WTC11 (cell line): Measurements from ENCODE around the gene MYL10. TPM values are rescaled to one million over a fixed set of nuclear protein-coding genes. Genes with fewer than 3 reads are reported as not detected.

Experiments
- ATAC-seq: fragments of 200-7000 bp; cut with Tn5 transposase; 2 replicates; pipeline ENCODE4 v1.10.0; 2021; ENCODE audit warnings: mild to moderate bottlenecking, moderate library complexity
- CTCF ChIA-PET: fragments of 300-600 bp; sonication (Branson Sonifier 250); formaldehyde crosslinking; loops from one replicate; lab custom pipeline; 2021; ENCODE audit warnings: antibody characterized with exemption; lab: Charles Lee
- POLR2A ChIA-PET: fragments of 350-600 bp; sonication (Branson Sonifier 250); formaldehyde crosslinking; loops from one replicate; lab custom pipeline; 2021; ENCODE audit warnings: antibody characterized with exemption; lab: Charles Lee
- DNase-seq: peaks from one replicate; pipeline ENCODE4 v3.0.0; 2021; ENCODE audit warnings: low spot score
- H3K27ac Mint-ChIP-seq: 2 replicates; pipeline ENCODE4 v1.8.0; 2021; ENCODE audit warnings: mixed read lengths
- H3K27me3 Mint-ChIP-seq: 2 replicates; pipeline ENCODE4 v1.8.0; 2021; ENCODE audit warnings: low read depth, mild to moderate bottlenecking, moderate library complexity, mixed read lengths
- H3K36me3 Mint-ChIP-seq: 2 replicates; pipeline ENCODE4 v1.8.0; 2021; ENCODE audit warnings: mixed read lengths
- H3K4me1 Mint-ChIP-seq: 2 replicates; pipeline ENCODE4 v1.8.0; 2022; ENCODE audit warnings: mixed read lengths
- H3K4me3 Mint-ChIP-seq: 2 replicates; pipeline ENCODE4 v1.8.0; 2021; ENCODE audit warnings: mild to moderate bottlenecking, moderate library complexity, mixed read lengths
- H3K9me3 Mint-ChIP-seq: 2 replicates; pipeline ENCODE4 v1.8.0; 2021; ENCODE audit warnings: mixed read lengths
- ATF1 ChIP-seq: sonication (generic); formaldehyde crosslinking; IDR thresholded peaks from 2 replicates; pipeline ENCODE4 v1.8.1; 2023; ENCODE audit warnings: mild to moderate bottlenecking, moderate library complexity, missing genetic modification reagents
- ELF4 ChIP-seq: sonication (generic); formaldehyde crosslinking; IDR thresholded peaks from 2 replicates; pipeline ENCODE4 v1.8.1; 2022; ENCODE audit warnings: low read depth, mild to moderate bottlenecking, moderate library complexity, missing genetic modification reagents
- HMGA2 ChIP-seq: fragments of 250-450 bp; sonication (Bioruptor Pico); IDR thresholded peaks from 2 replicates; pipeline ENCODE4 v1.4.0; 2021; ENCODE audit warnings: mild to moderate bottlenecking, moderate library complexity
- JAZF1 ChIP-seq: fragments of 250-450 bp; sonication (Bioruptor Pico); IDR thresholded peaks from 2 replicates; pipeline ENCODE4 v1.9.0; 2021; ENCODE audit warnings: moderate library complexity, mild to moderate bottlenecking, inconsistent platforms
- MXD4 ChIP-seq: fragments of 250-450 bp; sonication (Bioruptor Pico); IDR thresholded peaks from 2 replicates; pipeline ENCODE4 v1.8.0; 2021; ENCODE audit warnings: mild to moderate bottlenecking, moderate library complexity, borderline replicate concordance
- NFE2L1 ChIP-seq: sonication (generic); formaldehyde crosslinking; IDR thresholded peaks from 2 replicates; pipeline ENCODE4 v1.8.1; 2023; ENCODE audit warnings: missing genetic modification reagents
- NR1H2 ChIP-seq: sonication (generic); formaldehyde crosslinking; IDR thresholded peaks from 2 replicates; pipeline ENCODE4 v1.9.0; 2021; ENCODE audit warnings: mild to moderate bottlenecking, moderate library complexity, missing genetic modification reagents
- OVOL2 ChIP-seq: fragments of 250-450 bp; sonication (Bioruptor Pico); IDR thresholded peaks from 2 replicates; pipeline ENCODE4 v1.9.0; 2021; ENCODE audit warnings: mild to moderate bottlenecking, borderline replicate concordance
- RORB ChIP-seq: fragments of 250-450 bp; sonication (Bioruptor Pico); IDR thresholded peaks from 2 replicates; pipeline ENCODE4 v1.9.0; 2021; ENCODE audit warnings: mild to moderate bottlenecking
- SP1 ChIP-seq: sonication (generic); formaldehyde crosslinking; conservative IDR thresholded peaks from 2 replicates; pipeline ENCODE4 v1.8.1; 2022; ENCODE audit warnings: missing genetic modification reagents
- TCF7 ChIP-seq: sonication (generic); formaldehyde crosslinking; IDR thresholded peaks from 2 replicates; pipeline ENCODE4 v1.8.0; 2022; ENCODE audit warnings: mild to moderate bottlenecking, low read depth, missing genetic modification reagents, moderate library complexity
- TEAD4 ChIP-seq: sonication (generic); formaldehyde crosslinking; IDR thresholded peaks from 2 replicates; pipeline ENCODE4 v1.8.0; 2022; ENCODE audit warnings: mild to moderate bottlenecking, missing genetic modification reagents
- ZBTB21 ChIP-seq: sonication (generic); formaldehyde crosslinking; IDR thresholded peaks from 2 replicates; pipeline ENCODE4 v1.8.1; 2023; ENCODE audit warnings: mild to moderate bottlenecking, missing genetic modification reagents, borderline replicate concordance
- ZNF121 ChIP-seq: sonication (generic); formaldehyde crosslinking; IDR thresholded peaks from 2 replicates; pipeline ENCODE4 v1.8.0; 2023; ENCODE audit warnings: missing genetic modification reagents
- ZNF219 ChIP-seq: sonication (generic); formaldehyde crosslinking; IDR thresholded peaks from 2 replicates; pipeline ENCODE4 v1.8.0; 2023; ENCODE audit warnings: missing genetic modification reagents, mild to moderate bottlenecking, borderline replicate concordance
- ZNF263 ChIP-seq: sonication (generic); formaldehyde crosslinking; IDR thresholded peaks from 2 replicates; pipeline ENCODE4 v1.8.1; 2022; ENCODE audit warnings: low read depth, mild to moderate bottlenecking, moderate library complexity, missing genetic modification reagents
- total RNA-seq: library from RNA; stranded (reverse); gene quantifications from 3 replicates; pipeline ENCODE4 v1.2.3, GENCODE V29; 2021
- TF ChIP-seq, protein P1 (sequence below): sonication (generic); formaldehyde crosslinking; IDR thresholded peaks from 2 replicates; pipeline ENCODE4 v1.8.1; 2023; ENCODE audit warnings: mild to moderate bottlenecking, moderate library complexity, missing genetic modification reagents
- TF ChIP-seq, protein P2 (sequence below): sonication (generic); formaldehyde crosslinking; IDR thresholded peaks from 2 replicates; pipeline ENCODE4 v1.8.1; 2023; ENCODE audit warnings: mild to moderate bottlenecking, missing genetic modification reagents, borderline replicate concordance
- TF ChIP-seq, protein P3 (sequence below): sonication (generic); formaldehyde crosslinking; IDR thresholded peaks from 2 replicates; pipeline ENCODE4 v1.8.1; 2023; ENCODE audit warnings: mild to moderate bottlenecking, missing genetic modification reagents, moderate library complexity
- TF ChIP-seq, protein P4 (sequence below): sonication (generic); formaldehyde crosslinking; IDR thresholded peaks from 2 replicates; pipeline ENCODE4 v1.8.1; 2022; ENCODE audit warnings: mild to moderate bottlenecking, missing genetic modification reagents, moderate library complexity, borderline replicate concordance
- TF ChIP-seq, protein P5 (sequence below): sonication (generic); formaldehyde crosslinking; conservative IDR thresholded peaks from 2 replicates; pipeline ENCODE4 v1.8.1; 2023; ENCODE audit warnings: mild to moderate bottlenecking, low read depth, missing genetic modification reagents, moderate library complexity
- TF ChIP-seq, protein P6 (sequence below): sonication (generic); formaldehyde crosslinking; IDR thresholded peaks from 2 replicates; pipeline ENCODE4 v1.8.0; 2022; ENCODE audit warnings: mild to moderate bottlenecking, missing genetic modification reagents

Gene MYL10
- total RNA-seq, 1 experiment from 2014 or later: not detected

DNA sequence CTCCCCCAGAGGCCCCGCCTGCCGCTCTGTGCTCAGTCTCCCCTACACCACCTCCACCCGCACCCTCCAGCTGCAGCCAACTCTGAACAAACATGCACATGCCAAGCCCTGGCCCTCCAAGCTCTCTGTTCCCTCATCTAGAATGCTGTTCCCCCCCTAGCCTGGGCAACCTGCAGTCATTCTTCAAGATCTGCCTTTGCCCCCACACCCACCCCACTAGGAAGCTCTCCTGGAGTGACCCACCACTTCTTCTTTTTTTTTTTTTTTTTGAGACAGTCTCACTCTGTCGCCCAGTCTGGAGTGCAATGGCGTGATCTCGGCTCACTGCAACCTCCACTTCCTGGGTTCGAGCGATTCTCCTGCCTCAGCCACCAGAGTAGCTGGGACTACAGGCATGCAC, 13.7 kb downstream of the MYL10 start (continued):
- TF ChIP-seq, protein P1, sequence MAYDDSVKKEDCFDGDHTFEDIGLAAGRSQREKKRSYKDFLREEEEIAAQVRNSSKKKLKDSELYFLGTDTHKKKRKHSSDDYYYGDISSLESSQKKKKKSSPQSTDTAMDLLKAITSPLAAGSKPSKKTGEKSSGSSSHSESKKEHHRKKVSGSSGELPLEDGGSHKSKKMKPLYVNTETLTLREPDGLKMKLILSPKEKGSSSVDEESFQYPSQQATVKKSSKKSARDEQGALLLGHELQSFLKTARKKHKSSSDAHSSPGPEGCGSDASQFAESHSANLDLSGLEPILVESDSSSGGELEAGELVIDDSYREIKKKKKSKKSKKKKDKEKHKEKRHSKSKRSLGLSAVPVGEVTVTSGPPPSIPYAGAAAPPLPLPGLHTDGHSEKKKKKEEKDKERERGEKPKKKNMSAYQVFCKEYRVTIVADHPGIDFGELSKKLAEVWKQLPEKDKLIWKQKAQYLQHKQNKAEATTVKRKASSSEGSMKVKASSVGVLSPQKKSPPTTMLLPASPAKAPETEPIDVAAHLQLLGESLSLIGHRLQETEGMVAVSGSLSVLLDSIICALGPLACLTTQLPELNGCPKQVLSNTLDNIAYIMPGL (CRISPR knock-in tag): no peak
- TF ChIP-seq, protein P2, sequence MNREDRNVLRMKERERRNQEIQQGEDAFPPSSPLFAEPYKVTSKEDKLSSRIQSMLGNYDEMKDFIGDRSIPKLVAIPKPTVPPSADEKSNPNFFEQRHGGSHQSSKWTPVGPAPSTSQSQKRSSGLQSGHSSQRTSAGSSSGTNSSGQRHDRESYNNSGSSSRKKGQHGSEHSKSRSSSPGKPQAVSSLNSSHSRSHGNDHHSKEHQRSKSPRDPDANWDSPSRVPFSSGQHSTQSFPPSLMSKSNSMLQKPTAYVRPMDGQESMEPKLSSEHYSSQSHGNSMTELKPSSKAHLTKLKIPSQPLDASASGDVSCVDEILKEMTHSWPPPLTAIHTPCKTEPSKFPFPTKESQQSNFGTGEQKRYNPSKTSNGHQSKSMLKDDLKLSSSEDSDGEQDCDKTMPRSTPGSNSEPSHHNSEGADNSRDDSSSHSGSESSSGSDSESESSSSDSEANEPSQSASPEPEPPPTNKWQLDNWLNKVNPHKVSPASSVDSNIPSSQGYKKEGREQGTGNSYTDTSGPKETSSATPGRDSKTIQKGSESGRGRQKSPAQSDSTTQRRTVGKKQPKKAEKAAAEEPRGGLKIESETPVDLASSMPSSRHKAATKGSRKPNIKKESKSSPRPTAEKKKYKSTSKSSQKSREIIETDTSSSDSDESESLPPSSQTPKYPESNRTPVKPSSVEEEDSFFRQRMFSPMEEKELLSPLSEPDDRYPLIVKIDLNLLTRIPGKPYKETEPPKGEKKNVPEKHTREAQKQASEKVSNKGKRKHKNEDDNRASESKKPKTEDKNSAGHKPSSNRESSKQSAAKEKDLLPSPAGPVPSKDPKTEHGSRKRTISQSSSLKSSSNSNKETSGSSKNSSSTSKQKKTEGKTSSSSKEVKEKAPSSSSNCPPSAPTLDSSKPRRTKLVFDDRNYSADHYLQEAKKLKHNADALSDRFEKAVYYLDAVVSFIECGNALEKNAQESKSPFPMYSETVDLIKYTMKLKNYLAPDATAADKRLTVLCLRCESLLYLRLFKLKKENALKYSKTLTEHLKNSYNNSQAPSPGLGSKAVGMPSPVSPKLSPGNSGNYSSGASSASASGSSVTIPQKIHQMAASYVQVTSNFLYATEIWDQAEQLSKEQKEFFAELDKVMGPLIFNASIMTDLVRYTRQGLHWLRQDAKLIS (CRISPR knock-in tag): no peak
- TF ChIP-seq, protein P3, sequence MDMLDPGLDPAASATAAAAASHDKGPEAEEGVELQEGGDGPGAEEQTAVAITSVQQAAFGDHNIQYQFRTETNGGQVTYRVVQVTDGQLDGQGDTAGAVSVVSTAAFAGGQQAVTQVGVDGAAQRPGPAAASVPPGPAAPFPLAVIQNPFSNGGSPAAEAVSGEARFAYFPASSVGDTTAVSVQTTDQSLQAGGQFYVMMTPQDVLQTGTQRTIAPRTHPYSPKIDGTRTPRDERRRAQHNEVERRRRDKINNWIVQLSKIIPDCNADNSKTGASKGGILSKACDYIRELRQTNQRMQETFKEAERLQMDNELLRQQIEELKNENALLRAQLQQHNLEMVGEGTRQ: no peak
- TF ChIP-seq ZNF263 (CRISPR knock-in tag): no peak
- TF ChIP-seq, protein P4, sequence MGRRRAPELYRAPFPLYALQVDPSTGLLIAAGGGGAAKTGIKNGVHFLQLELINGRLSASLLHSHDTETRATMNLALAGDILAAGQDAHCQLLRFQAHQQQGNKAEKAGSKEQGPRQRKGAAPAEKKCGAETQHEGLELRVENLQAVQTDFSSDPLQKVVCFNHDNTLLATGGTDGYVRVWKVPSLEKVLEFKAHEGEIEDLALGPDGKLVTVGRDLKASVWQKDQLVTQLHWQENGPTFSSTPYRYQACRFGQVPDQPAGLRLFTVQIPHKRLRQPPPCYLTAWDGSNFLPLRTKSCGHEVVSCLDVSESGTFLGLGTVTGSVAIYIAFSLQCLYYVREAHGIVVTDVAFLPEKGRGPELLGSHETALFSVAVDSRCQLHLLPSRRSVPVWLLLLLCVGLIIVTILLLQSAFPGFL (CRISPR knock-in tag): no peak
- no peak for TF ChIP-seq ATF1 (CRISPR knock-in tag)
- TF ChIP-seq RORB (CRISPR knock-in tag): no peak

DNA sequence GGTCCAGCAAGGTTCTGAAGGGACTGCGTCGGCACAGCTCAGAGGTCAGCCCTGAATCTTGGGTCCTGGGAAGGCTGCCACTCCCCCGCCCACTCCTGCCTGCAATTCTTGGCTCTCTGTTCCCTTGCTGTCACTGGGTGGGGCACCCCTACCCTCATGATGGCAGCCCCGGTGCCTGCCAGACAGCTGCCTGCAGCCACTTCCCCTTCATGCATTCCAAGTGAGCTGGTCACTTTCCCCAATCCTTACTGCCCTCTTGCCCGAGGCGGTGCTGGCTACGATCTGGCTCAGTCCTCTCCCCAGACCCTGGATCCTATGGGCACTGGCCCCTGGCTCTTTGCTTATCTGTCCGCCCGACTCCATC, 14.2 kb downstream of the MYL10 start:
- H3K4me1 Mint-ChIP-seq: peaks cover 33% of the 10 kb centered on the region
- H3K27me3 Mint-ChIP-seq: no peaks in the 10 kb centered on the region
- peak overlapping the region; percentile 4; the same call in 1 of the 2 replicates for H3K27ac Mint-ChIP-seq
- H3K4me3 Mint-ChIP-seq: no peak overlapping the region
- POLR2A ChIA-PET: no interaction called here
- ATAC-seq (peak; percentile 10; the same call in 1 of the 2 replicates), DNase-seq (no peak)
- TF ChIP-seq MXD4 (CRISPR knock-in tag): no peak
- TF ChIP-seq, protein P5, sequence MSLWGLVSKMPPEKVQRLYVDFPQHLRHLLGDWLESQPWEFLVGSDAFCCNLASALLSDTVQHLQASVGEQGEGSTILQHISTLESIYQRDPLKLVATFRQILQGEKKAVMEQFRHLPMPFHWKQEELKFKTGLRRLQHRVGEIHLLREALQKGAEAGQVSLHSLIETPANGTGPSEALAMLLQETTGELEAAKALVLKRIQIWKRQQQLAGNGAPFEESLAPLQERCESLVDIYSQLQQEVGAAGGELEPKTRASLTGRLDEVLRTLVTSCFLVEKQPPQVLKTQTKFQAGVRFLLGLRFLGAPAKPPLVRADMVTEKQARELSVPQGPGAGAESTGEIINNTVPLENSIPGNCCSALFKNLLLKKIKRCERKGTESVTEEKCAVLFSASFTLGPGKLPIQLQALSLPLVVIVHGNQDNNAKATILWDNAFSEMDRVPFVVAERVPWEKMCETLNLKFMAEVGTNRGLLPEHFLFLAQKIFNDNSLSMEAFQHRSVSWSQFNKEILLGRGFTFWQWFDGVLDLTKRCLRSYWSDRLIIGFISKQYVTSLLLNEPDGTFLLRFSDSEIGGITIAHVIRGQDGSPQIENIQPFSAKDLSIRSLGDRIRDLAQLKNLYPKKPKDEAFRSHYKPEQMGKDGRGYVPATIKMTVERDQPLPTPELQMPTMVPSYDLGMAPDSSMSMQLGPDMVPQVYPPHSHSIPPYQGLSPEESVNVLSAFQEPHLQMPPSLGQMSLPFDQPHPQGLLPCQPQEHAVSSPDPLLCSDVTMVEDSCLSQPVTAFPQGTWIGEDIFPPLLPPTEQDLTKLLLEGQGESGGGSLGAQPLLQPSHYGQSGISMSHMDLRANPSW (CRISPR knock-in tag): no peak
- TF ChIP-seq, protein P6, sequence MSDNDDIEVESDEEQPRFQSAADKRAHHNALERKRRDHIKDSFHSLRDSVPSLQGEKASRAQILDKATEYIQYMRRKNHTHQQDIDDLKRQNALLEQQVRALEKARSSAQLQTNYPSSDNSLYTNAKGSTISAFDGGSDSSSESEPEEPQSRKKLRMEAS (CRISPR knock-in tag): no peak
- no peak for TF ChIP-seq NFE2L1 (CRISPR knock-in tag)
- TF ChIP-seq HMGA2 (CRISPR knock-in tag): no peak
- TF ChIP-seq ZBTB21 (CRISPR knock-in tag): no peak
- TF ChIP-seq SP1 (CRISPR knock-in tag): no peak
- TF ChIP-seq ZNF219 (CRISPR knock-in tag): no peak
- TF ChIP-seq, protein P3: no peak
- TF ChIP-seq ELF4 (CRISPR knock-in tag): no peak
- TF ChIP-seq ZNF121 (CRISPR knock-in tag): no peak
- no peak for TF ChIP-seq TEAD4 (CRISPR knock-in tag)
- TF ChIP-seq TCF7 (CRISPR knock-in tag): no peak
- TF ChIP-seq OVOL2 (CRISPR knock-in tag): no peak
- no peak for TF ChIP-seq NR1H2 (CRISPR knock-in tag)
- no peak for TF ChIP-seq JAZF1 (CRISPR knock-in tag)
- H3K36me3 Mint-ChIP-seq: no peaks in the 10 kb centered on the region
- CTCF ChIA-PET: interaction anchor here (0.7 to 1.7 kb wide), 3 partner anchors 12 to 253 kb away, joined by 3 to 8 read pairs (median 4); no protein-coding TSS in a partner anchor
- H3K9me3 Mint-ChIP-seq: no peaks in the 10 kb centered on the region
